NCI-H524 (cell line): ENCODE data around the gene ERN1.
"Not testable (repeated sequence)": the region's sequence is repeated elsewhere in the genome, so short reads cannot be mapped to it uniquely, and the experiment has no call there.

Experiments used
- DNase-seq, 2 experiments: peaks; one replicate each; lab custom pipeline; 2025; lab: John Stamatoyannopoulos, UW

Gene ERN1

DNA sequence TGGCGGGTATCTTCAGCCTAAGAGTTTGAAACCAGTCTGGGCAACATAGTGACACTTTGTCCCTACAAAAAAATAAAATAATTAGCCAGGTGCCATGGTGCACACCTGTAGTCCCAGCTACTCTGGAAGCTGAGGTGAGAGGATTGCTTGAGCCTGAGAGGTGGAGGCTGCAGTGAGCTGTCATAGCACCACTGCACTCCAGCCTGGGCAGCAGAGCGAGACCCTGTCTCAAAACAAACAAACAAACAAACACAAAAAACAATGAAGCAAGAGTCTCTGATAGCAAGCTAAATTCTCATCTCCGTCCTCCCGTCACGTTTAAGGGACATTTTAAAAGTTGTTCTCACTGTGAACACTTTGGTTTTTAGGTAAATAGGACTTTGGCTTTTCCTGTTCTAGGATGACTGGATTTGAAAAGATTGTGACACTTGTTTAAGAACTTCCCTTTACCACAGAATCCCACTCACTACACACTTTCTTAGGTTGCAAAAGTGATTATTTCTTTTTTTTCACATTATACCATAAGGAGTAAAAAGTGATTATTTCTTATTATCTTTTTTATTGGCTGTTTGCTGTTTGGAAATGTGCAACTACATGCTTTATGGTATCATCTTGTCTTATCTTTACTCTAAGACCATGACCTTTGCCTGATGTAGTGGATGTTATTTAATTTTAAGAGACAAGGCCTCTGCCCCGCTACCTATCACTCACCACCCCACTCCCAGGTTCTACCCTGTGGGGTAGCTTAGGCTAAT, 4.4 kb upstream of the ERN1 start:
- DNase-seq, result no peak

GRCh38 chr17:64133546-64134215, 3.7 kb upstream of the ERN1 start:
- peak; percentile 53 to 79 for DNase-seq

DNA sequence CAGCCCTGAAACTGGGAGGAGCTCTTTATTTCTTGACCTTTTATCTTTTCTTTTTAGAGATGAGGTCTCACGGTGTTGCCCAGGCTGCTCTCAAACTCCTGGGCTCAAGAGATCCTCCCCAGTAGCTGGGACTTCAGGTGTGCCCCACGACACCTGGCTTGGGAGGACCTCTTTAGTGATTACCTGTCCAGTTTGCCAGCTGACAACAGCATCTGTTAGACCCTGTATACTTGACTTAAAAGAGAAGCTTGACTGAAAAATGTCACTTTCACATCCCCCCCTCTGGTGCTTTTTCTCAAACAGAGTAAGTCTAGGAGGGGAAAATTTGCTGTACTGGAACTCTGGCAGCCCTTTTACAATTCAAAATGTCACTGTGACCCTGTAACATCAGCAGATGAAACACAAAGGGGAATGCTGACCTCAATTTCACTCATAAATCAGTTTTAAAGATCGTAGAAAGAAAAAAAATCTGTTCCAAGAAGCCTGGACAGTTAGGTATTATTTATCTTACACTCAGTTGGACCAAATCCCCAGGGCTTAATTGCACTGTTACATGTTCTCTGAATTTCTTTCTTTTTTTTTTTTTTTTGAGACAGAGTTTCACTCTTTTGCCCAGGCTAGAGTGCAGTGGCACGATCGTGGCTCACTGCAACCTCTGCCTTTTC, 1.8 kb upstream of the ERN1 start:
- no peak for DNase-seq

DNA sequence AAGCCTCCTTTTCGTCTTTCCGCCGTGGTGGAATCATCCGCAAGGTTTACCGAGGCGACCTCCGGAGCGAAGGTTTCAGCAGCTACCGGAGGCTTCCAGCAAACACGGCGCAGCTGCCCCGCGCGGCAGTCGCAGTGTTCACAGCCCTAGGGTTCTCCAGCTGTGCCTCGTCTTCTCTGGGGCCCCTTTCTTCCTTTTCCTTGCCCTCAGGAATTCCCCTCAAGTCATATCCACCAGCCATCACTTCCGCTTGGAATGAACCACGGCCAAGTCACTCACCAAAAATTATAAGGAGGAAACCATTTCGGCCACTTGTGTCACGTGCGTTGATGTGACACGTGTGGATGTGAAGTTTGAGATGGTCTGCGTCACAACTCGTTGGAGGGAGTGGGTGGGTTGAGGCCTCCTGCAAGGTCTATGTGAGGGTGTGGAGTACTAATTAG, 636 bp upstream of the ERN1 start:
- DNase-seq, result no peak

GRCh38 chr17:64129515-64129764, 504 bp downstream of the ERN1 start:
- peak in 1 of 2 experiments; percentile 42 for DNase-seq

DNA sequence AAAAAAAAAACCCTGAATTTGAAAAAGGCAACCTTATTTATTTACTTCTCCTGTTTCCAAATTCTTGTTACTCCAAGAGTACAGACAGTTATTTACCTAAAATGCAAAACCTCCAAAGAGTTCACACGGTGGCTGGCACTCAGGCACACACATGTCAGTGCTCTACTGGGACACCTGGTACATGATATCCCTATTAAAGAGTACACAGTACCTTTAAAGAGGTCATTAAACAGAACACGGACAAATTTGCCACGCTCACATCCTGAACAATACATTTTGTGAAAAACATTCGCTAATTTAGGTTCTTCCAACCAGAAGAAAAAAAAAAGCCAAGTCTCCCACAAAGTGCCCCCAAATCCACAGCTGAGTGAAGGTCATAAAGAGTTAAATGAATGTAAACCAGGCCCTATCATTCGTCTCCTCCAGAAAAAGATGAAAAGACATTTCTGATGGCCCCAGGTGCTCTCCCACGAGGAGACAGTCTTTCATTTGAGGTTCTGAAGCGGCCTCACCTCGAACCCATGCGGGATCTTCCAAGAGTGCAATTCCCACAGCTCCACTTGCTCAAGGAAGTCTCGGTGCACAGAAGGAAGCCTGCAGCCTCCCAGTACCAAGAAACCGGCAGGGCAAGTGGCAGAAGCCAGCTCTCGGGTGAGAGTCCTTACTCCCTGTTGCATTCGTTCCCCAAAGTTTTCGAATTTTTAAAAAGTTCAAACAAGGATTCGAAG, 993 bp downstream of the ERN1 start:
- DNase-seq, result peak in 1 of 2 experiments; percentile 48

DNA sequence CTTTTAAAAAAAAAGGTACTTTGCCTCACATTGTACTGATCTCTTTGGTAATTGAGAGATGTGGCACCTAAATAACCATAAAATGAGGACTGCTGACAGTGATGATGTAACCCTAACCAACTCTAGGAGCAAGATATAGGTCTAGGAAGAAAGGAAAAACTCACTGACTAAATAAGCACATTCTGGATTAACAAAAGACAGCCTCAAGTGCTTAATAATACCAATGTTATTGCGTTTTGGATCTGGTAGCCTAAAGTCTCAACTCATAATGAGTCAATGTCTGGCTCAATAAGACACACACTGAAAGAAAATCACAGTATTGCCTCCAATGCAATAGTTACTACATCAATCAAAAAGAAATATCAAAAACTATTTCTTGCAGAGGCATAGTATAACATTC, 3.0 kb downstream of the ERN1 start:
- no peak for DNase-seq

- DNase-seq, result no peak
Measured at GRCh38 chr17:64125937-64126336, 4.0 kb downstream of the ERN1 start.

DNA sequence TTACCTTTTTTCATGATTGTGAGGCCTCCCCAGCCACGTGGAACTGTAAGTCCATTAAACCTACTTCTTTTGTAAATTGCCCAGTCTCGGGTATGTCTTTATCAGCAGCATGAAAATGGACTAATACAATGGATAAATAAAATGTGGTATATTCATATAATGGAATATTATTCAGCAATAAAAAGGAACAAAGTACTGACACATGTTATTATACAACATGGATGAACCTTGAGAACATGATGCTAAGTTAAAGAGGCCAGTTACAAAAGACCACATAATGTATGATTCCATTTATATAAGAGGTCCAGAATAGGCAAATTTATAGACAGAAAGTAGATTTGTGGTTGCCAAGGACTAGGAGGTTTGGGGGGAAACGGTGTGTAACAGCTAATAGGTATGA, 5.3 kb downstream of the ERN1 start:
- no peak for DNase-seq

DNA sequence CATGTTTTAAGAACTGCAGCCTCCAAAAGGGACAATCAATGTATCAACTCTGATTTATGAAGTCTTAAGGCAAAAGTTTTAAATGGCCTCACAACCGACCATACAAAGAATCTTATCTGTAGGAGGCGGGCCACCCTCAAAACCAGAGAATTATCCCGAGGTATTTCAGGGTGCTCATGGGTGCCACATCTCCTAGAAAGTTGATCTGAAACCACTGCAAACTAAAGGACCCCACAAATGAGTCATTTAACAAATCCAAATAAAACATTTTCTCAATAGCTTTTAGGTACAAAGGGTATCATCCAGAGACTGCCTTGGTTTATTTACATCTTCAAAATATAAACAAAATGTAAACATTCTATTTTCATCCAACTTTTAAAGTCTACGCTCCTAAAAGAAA, 6.8 kb downstream of the ERN1 start:
- DNase-seq, result no peak

- not testable (repeated sequence) for DNase-seq
Measured at GRCh38 chr17:64120972-64121786, 8.8 kb downstream of the ERN1 start.

GRCh38 chr17:64120159-64120810, 9.7 kb downstream of the ERN1 start:
- no peak for DNase-seq

- DNase-seq, result peak; percentile 55 to 75
Measured at GRCh38 chr17:64117981-64118979, 11.7 kb downstream of the ERN1 start.

- DNase-seq, result no peak
Measured at GRCh38 chr17:64115822-64116534, 14.0 kb downstream of the ERN1 start.

DNA sequence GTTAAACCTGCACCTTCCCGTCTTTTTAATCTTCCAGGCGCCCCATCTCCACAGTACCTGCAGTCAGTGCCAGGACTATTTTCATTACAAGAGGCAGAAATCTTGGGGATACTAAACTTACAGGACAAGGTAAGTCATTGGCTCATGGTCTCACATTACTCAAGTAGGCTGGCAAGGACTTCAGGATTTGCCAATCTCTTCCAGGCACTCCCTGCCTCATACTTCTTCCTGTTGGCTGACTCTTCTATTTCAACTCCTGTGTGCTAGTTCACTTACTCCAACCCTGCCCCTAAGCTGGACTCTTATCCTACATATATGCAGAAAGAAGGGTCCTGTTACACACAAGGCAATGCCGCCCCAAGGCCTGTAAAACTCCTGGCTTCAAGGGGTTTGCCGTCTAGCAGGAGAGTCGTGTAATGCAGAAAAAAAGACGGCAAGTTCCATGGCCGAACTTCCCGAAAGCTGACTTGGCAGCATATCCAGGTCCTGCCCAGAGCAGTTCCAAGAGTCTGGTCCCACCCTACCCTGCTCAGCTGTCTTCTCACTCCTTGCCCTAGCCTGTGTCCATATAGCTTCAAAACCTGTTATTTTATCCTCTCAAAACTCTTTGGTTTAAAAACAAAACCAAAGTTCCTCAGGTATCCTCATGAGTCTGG, 14.8 kb downstream of the ERN1 start:
- DNase-seq, result no peak

- DNase-seq, result no peak
Measured at GRCh38 chr17:64113006-64113405, 16.9 kb downstream of the ERN1 start.

DNA sequence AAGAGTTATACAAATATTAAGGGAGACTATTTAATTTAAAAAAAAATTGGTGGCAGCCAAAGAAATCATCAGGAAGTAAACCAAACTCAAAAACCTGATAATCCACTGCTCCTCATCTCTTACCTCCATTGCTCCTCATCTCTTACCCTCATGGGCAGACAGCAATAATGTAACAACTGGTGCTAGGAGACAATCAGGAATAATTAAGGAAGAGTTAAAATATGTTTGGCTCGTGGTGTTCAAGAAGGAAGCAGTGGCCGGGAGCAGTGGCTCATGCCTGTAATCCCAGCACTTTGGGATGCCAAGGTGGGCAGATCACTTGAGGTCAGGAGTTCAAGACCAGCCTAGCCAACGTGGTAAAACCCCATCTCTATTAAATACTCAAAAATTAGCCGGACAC, 18.1 kb downstream of the ERN1 start:
- no peak for DNase-seq

DNA sequence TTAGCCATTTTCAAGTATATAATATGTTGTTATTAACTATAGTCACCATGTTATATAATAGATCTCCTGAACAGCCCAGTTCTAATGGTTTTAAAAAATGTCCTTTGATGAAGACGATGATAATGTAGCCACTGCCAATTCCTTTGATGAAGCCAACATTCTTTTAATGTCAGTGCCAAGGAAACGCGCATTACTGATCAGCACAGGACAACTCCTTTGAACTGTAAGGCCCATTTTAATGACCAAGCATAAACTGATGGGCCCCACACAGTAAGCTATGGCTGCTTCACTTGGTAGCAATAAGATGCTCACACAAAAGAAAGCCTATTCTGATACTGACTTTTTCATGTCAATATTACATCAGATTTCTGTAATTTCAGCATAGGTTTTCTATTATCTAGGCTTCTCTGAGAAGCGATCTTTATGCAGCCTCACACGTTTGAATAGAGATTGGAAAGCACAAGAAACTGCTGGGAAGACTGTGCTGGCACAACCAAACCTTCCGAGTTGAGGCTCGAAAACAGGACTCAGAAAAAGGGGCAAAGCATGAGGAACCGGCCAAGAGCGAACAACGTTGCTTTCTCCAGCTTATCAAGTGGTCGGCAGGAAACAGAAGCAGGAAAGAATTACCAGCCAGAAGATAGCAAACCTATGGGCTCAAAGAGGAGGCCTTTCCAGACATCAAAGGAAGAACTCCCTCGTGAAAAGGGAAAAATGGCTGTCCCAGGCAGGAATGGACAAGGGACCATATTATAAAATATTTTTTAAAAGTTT, 19.4 kb downstream of the ERN1 start:
- DNase-seq, result no peak
